Measurements from ENCODE around the gene A2M. TPM values are rescaled to one million over a fixed set of nuclear protein-coding genes. Genes with fewer than 3 reads are reported as not detected.

Gene A2M
- total RNA-seq, 2 experiments from 2014 or later: 2.7 to 3.4 TPM

Other genes with a start within 250 kb of the A2M start
- 10 to 100 TPM; 20.6 to 23.9 TPM for gene PHC1, start 201.4 kb downstream of the A2M start, total RNA-seq
- 100 to 1,000 TPM; 183 to 192 TPM for gene M6PR, start 166.3 kb downstream of the A2M start, total RNA-seq
- gene KLRG1, start 126.4 kb downstream of the A2M start, total RNA-seq: 10 to 100 TPM; 14.4 to 16.1 TPM
- not detected for gene PZP, start 92.5 kb upstream of the A2M start, total RNA-seq